GM12865 (cell line): Measurements from ENCODE around the gene FRYL.

Experiments used
- DNase-seq: peaks from one replicate; pipeline ENCODE4 v3.0.0; 2010; ENCODE audit warnings: low read depth
- H3K4me3 ChIP-seq: 2 replicates; pipeline ENCODE4 v1.5.1; 2011; ENCODE audit warnings: mild to moderate bottlenecking, low read depth, low read length, control low read depth
- CTCF ChIP-seq: IDR thresholded peaks from 2 replicates; pipeline ENCODE4 v1.5.1; 2011; ENCODE audit warnings: low read length, control low read depth, low read depth, inconsistent platforms; ENCODE audit not compliant: insufficient read depth; ENCODE audit errors: missing control alignments

The FRYL gene

GRCh38 chr4:48653217-48654014 is 126.7 kb downstream of the FRYL start:
- no peak for TF ChIP-seq CTCF
- H3K4me3 ChIP-seq = no peak overlapping the region
- DNase-seq = no peak

GRCh38 chr4:48651914-48652313 is 128.2 kb downstream of the FRYL start:
- DNase-seq = no peak
- TF ChIP-seq CTCF = no peak

GRCh38 chr4:48649505-48649904 is 130.6 kb downstream of the FRYL start:
- H3K4me3 ChIP-seq = no peak overlapping the region
- TF ChIP-seq CTCF = no peak
- DNase-seq = no peak

More at GRCh38 chr4:48651914-48652313, 128.2 kb downstream of the FRYL start:
- no peak overlapping the region for H3K4me3 ChIP-seq

- DNase-seq = no peak
- no peak overlapping the region for H3K4me3 ChIP-seq
Observed at GRCh38 chr4:48645225-48645794, 134.8 kb downstream of the FRYL start.

GRCh38 chr4:48642421-48643374 is 137.4 kb downstream of the FRYL start:
- TF ChIP-seq CTCF = no peak
- no peak for DNase-seq
- no peak overlapping the region for H3K4me3 ChIP-seq

More at GRCh38 chr4:48645225-48645794, 134.8 kb downstream of the FRYL start:
- no peak for TF ChIP-seq CTCF

GRCh38 chr4:48641401-48641800 is 138.7 kb downstream of the FRYL start:
- no peak for DNase-seq
- no peak for TF ChIP-seq CTCF
- no peak overlapping the region for H3K4me3 ChIP-seq
